NT2/D1 (cell line): ENCODE measurements around the gene ETV5.

Experiments used
- SUZ12 ChIP-seq: IDR thresholded peaks from 2 replicates; pipeline ENCODE4 v1.6.1; 2011; ENCODE audit not compliant: insufficient read length, insufficient read depth; ENCODE audit errors: extremely low read depth
- YY1 ChIP-seq: IDR thresholded peaks from 2 replicates; pipeline ENCODE4 v1.6.1; 2011; ENCODE audit not compliant: insufficient read length, insufficient read depth
- ZNF274 ChIP-seq: IDR thresholded peaks from 2 replicates; pipeline ENCODE4 v1.6.1; 2011; ENCODE audit warnings: mild to moderate bottlenecking, low read depth, low read length

DNA sequence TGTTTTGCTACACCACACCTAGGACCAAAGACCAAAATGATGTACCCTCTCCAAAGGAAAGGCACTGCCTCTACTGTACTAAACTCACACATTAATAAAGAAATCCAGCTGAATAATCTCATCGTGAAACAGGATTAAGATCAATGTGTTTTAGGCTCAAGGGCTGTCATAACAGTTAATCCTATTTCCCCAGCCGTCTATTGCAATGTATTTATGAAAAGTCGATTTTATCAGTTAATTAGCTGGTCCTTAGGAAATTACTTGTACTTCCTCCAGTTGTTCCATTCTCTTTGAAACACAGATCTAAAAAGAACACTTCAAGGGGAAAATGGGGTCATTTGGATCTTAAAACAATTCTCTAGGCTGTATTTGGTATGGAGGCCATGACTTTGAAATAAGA is 8.5 kb downstream of the ETV5 start:
- no peak for TF ChIP-seq YY1
- TF ChIP-seq ZNF274, result no peak
- no peak for TF ChIP-seq SUZ12
